8988T (cell line): Measurements from ENCODE around the gene ALPI.
A peak's percentile ranks its signal among the peaks of the same experiment; 100 is the strongest.
"Not testable (repeated sequence)": the region's sequence is repeated elsewhere in the genome, so short reads cannot be mapped to it uniquely, and the experiment has no call there.

Experiments
- DNase-seq: peaks from one replicate; pipeline ENCODE4 v3.0.0; 2011

ALPI gene

GRCh38 chr2:232421189-232421785, 34.7 kb upstream of the ALPI start:
- peak; percentile 18 for DNase-seq

GRCh38 chr2:232422051-232422450, 33.9 kb upstream of the ALPI start:
- no peak for DNase-seq

GRCh38 chr2:232422996-232423395, 33.0 kb upstream of the ALPI start:
- DNase-seq: not testable (repeated sequence)

- not testable (repeated sequence) for DNase-seq
These were observed 32.5 kb upstream of the ALPI start for GRCh38 chr2:232423407-232423806.

- DNase-seq: no peak
These were observed 24.0 kb upstream of the ALPI start for GRCh38 chr2:232431705-232432590.

- no peak for DNase-seq
These were observed 23.3 kb upstream of the ALPI start for GRCh38 chr2:232432598-232433184.

- DNase-seq: not testable (repeated sequence)
These were observed 22.3 kb upstream of the ALPI start for GRCh38 chr2:232433622-232434021.

GRCh38 chr2:232434091-232434490, 21.9 kb upstream of the ALPI start:
- DNase-seq: no peak

GRCh38 chr2:232434563-232435374, 21.2 kb upstream of the ALPI start:
- DNase-seq: peak; percentile 15

- DNase-seq: no peak
These were observed 20.6 kb upstream of the ALPI start for GRCh38 chr2:232435375-232435648.

GRCh38 chr2:232435805-232436204, 20.1 kb upstream of the ALPI start:
- no peak for DNase-seq

GRCh38 chr2:232436381-232437194, 19.4 kb upstream of the ALPI start:
- no peak for DNase-seq

GRCh38 chr2:232437195-232437571, 18.8 kb upstream of the ALPI start:
- DNase-seq: no peak

- DNase-seq: no peak
These were observed 17.9 kb upstream of the ALPI start for GRCh38 chr2:232438091-232438490.

GRCh38 chr2:232438951-232439757, 16.8 kb upstream of the ALPI start:
- peak; percentile 5 for DNase-seq

GRCh38 chr2:232439758-232440135, 16.2 kb upstream of the ALPI start:
- no peak for DNase-seq

- peak; percentile 87 for DNase-seq
These were observed 15.5 kb upstream of the ALPI start for GRCh38 chr2:232440220-232441018.

GRCh38 chr2:232441147-232441651, 14.8 kb upstream of the ALPI start:
- DNase-seq: peak; percentile 4

GRCh38 chr2:232441922-232442321, 14.0 kb upstream of the ALPI start:
- peak; percentile 12 for DNase-seq

GRCh38 chr2:232442431-232442830, 13.5 kb upstream of the ALPI start:
- DNase-seq: not testable (repeated sequence)

- DNase-seq: not testable (repeated sequence)
These were observed 12.9 kb upstream of the ALPI start for GRCh38 chr2:232443047-232443446.
